ENCODE results near the gene GRK2.

The GRK2 gene

DNA sequence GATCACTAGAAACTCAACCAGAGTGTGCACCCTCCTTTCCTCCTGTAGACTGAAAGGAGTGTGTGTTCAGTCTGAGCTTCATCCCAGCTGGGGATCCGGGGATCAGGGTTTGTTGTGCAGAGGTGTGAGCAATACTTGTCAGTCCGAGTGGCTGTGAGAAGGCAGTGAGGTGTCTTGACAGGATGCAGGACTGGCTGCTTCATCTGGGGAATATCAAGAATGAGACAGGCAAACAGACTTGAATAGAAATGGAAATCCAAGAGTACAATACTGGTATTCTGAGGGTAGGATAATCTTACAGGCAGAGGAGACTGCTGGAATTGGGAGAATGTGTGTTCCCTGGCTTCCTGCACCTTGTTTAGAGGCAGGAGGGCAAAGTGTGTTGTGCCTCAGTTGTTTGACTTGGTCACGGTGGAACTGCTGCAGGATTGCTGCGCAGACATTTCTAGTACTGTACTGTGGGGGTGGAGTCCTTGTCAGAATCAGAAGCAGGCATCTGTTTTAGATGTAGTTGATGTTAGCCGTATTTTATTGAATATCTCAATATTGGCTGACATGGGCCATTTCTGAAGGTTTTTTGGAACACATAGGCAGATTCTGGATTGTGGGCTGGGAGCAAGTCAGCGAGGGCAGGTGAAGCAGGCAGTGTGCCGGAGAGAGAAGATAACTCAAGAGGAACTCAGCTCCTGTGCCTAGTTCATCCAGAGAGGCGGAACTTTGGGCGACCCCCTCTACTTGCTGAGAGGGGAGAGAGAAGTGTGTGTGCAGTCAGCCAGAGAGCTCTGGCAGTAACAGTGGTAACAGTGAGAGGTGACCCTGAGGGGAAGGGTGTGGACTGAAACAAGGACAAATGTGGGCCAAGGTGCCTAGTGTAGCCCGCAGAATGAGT lies 27.1 kb upstream of the GRK2 start:
- H3K27ac ChIP-seq = peak overlapping the region; percentile 93
- TF ChIP-seq CTCF (conservative IDR thresholded peaks at IDR 0.05) = no peak

DNA sequence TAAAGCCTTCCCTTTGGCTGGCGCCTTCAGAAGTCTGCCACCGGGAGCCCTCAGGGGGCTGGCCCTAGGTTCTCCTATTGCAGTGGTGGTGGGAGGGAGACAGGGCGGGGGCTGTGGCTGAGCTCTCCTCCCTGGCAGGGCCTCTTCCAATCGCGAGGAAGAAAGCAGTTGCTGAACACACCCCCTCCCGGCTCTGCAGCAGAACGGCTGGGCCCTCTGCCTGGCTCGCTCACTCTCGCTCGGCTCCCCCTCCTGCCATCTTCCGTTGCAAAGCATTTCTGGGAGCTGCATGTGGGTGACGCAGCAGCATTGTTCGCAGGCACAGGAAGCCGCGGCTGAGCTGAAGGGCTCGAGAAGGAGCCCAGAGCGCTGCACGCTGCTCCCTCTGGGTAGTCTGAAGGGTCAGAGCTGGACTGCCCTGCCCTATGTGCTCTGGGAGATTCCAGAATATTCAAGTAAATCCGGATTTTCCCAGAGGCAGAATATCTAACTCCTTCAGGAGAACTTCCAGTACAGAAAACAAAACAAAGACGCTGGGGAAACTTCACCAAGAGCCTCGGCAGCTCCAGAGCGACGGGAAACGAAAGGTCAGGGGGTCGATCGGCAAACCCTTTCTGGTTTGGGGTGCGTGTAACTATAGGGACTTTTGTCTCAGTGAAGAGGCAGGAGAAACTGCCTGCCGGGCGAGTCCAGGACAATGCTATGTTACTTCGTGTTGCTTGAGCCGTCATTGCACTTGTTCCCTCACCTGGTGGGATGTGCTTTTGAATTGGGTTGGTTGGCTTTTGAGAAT lies 26.3 kb upstream of the GRK2 start:
- TF ChIP-seq CTCF (conservative IDR thresholded peaks at IDR 0.05) = peak; percentile 20; the same call in 1 of the 2 replicates
- peak overlapping the region; percentile 93 for H3K27ac ChIP-seq

- H3K27ac ChIP-seq = peak overlapping the region; percentile 93
- no peak for TF ChIP-seq CTCF (conservative IDR thresholded peaks at IDR 0.05)
These were observed 25.5 kb upstream of the GRK2 start for GRCh38 chr11:67240576-67241389.

DNA sequence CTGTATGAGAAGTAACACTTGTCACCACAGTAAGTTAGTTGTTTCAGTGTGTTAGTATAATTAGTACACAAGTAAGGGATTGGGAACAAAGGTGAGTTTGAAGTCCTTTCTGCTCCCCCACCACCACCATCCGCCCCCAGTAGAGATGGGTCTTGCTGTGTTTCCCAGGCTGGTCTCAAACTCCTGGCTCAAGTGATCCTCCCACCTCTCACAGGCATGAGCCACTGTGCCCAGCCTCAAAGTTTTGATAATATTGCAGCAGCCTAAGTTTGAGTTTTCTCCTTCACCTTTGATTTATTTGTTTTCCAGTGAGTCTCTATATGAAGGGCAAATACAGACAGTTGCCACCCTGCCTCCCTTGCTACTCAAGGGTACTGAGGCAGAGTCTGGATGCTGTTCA lies 23.7 kb upstream of the GRK2 start:
- no peak overlapping the region for H3K27ac ChIP-seq
- no peak for TF ChIP-seq CTCF (conservative IDR thresholded peaks at IDR 0.05)

- TF ChIP-seq CTCF (conservative IDR thresholded peaks at IDR 0.05) = no peak
- H3K27ac ChIP-seq = no peak overlapping the region
These were observed 23.2 kb upstream of the GRK2 start for GRCh38 chr11:67243051-67243450.

- no peak for TF ChIP-seq CTCF (conservative IDR thresholded peaks at IDR 0.05)
- peak overlapping the region; percentile 1 for H3K27ac ChIP-seq
These were observed 21.2 kb upstream of the GRK2 start for GRCh38 chr11:67245046-67245445.
